HG03432 (cell line): Measurements from ENCODE around the gene CCDC91.

Experiments
- ATAC-seq: cut with Tn5 transposase; IDR thresholded peaks from one replicate; pipeline ENCODE4 v1.9.1; 2021; ENCODE audit warnings: mild to moderate bottlenecking, moderate library complexity; ENCODE audit not compliant: unreplicated experiment

CCDC91 gene, protein sequence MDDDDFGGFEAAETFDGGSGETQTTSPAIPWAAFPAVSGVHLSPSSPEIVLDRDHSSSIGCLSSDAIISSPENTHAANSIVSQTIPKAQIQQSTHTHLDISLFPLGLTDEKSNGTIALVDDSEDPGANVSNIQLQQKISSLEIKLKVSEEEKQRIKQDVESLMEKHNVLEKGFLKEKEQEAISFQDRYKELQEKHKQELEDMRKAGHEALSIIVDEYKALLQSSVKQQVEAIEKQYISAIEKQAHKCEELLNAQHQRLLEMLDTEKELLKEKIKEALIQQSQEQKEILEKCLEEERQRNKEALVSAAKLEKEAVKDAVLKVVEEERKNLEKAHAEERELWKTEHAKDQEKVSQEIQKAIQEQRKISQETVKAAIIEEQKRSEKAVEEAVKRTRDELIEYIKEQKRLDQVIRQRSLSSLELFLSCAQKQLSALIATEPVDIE

DNA sequence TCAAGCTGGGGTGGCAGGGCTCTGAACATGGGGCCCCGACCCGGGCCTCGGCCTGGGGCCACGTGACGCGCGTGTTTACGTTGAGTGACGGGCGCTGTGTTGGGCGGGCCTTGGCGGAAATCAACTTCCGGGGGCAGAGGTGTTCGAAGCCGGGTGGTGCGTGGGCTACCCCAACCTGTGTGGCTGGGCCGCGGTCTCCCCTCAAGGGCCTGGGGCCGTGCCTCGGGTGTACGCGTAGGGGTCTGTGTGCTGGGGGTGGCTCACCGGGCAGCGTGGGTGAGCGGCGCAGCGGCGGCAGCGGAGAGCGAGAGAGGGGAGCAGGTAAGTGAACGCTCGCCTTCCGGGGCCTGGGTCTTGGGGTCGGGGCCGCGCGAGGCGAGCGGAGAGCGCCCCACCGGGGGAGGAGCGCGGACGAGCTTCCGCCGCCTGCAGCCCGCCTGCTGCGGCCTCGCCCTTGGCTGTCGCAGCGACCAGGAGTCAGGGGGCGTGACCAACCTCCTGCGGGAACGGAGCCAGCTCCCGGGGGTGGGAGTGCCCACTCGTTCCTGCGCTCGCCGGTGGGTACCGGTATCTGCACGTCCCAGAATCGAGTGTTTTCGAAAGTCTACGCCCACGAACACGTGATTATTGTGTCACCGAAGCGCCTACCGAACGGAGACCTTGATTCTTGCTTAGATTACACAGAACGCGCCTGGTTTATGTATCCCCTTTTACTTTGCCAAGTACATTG, at the start of gene CCDC91:
Gene CCDC91 (plus strand): TSS at position 136 of the 730 bp plus-strand sequence. CDS start 66,760 bp downstream, outside the sequence.
- ATAC-seq: peak; percentile 94

DNA sequence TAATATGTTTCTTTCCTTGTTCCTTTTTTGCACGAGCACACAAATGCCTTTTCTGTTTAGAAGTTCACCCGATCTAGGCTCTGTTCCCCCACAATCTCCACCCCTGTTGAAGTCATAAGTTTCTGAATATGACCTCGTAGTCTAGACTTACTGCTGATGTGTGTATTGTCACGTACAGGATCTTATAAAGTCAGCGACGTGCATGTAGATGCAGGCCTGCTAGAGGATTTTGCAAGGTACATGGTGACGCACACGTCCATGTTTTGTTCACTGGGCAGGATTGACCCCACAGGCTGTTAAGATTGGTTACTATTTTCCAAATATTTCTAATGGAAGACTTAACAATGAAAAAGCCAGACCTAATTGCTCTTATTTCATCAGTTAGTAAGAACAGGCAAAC, 46.2 kb upstream of the CCDC91 start:
- ATAC-seq: no peak

DNA sequence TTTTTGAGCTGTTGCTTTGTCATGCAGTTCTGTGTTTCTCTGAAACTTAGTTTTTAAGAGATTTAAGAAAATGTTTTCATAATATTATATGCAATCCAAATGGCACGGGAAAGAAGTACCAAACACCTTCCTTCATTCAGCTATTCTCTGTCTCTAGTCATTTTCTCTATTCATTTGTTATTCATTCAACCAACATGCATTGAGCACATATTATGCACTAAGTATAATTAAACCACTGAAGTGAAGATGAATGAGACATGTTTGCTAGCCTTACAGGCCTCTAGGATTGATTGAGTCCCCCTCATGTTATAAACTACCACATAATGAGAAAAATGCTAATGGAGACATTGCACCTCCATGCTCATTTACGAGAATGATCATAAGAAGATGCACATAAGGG, 45.7 kb upstream of the CCDC91 start:
- no peak for ATAC-seq

DNA sequence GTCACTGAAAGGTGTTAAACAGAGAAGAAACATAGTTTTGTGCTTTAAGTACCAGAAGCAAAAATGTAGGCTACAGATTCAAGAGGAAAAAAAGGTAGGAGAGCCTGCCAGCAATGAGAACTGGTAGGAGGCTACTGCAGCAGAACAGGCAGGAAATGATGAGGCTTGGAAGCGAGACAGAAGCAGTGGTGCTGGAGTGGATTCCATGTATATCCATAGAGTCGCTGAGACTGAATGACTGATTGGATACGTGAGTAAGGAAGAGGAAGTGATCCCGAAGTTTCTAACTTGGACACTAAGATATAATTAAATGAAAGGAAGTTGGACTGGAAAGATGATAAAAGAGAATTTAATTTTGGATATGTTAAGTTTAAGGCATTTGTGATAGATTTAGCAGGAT, 45.0 kb upstream of the CCDC91 start:
- no peak for ATAC-seq

DNA sequence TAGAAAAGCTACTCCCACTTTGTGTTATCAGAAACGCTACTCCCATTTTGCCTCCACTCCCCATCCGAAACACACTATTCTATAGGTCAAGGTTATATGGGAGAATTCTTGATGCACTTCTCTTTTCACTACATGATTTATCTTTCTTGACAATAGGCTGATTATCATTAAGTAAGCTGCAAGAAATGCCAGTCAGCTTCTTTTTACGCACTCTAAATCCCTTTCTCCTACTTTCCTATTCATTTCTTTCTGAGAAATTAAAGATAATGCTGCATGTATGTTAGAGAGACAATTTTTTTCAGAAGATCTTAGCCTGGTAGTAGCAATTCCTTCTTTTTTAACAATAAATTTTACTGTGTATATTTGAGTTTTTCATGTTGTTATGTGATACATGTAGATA, 41.0 kb upstream of the CCDC91 start:
- ATAC-seq: no peak

DNA sequence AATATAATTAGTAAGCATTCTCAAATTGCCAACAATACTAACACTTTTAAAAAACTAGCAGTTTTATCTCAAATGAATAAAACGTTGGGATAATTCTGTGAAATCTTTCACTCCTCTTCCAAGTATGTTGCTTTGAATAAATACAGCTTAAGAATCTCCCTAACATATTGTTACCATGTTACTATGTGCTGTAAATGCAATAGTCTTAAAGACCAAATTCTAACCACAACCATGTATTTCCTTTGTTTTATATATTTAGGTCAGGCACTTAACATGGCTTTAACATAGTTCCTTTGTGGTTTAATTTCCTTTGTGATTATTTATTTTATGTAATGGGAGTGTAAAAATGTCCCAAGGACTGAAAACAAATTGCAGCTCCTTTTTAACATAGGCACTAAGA, 33.9 kb upstream of the CCDC91 start:
- no peak for ATAC-seq

DNA sequence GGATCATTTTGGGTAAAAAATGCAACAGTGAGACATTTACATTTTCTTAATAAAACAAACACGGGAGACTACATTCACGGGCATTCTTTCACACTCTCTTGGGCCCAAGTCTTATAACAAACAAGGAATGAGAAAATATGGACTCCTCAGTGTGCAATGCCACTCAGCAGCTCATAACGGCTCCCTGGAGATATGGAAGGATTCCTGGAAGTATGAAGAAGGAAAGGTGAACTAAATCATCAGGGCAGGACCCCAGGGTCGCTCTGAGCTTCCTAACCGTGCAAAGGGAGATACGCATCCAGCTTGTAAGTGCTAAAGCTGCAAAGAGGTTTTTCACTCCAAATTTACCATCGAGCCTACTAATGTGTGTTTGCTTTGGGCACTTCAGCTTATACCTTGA, 33.5 kb upstream of the CCDC91 start:
- ATAC-seq: no peak

DNA sequence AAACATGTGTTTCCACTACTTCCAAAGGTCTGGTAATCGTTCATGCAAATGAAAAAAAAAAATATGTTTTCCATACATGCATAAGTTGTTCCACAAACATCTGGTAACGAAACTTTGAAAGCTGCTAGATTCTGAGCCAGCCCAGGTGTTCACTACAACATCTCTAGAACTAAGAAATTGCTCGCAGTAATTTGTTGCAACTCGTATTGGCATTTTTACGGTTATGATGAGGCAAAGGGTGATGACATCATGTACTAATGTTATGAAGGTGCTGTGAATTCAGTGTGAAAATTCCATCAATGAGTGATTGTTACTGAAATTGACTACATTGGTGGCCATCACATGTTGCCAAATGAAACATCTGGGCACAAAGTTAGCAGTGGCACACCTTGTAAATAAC, 31.9 kb upstream of the CCDC91 start:
- ATAC-seq: no peak

DNA sequence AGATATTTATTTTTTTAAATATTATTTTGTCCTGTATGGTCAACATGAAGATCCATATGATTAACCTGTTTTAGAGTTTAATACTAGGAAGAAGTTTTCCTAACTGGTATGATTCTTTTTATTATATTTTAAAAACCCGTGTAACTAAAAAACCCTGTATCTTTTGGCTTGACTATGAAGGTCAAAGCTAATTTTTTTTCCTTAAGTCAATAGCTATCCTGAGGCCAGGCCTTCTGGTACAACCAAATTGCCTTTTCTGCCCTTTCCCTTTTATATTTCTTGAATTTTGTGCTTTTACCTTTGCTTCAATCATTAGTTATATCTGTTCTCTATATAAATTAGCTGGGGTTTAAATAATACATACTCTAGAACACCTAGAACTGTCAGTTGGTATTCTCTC, 30.6 kb upstream of the CCDC91 start:
- ATAC-seq: no peak

DNA sequence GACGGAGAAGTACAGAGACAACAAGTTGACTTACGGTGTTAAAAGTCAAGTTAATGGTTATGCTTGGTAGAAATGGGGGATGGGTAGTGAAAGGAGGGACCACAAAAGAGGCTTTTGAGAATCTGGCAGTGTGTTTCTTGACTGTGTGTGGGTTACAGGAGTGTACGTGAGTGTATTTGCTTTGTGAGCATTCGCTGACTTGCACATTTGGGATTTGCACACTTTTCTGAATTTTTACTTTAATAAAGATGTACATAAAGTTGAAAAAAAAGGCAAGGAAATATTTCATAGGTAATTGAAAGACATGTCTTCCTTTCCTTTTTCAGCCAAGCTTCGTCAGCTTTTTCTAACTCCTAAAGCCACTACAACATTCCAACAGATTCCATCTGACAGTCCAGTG, 28.6 kb upstream of the CCDC91 start:
- no peak for ATAC-seq

DNA sequence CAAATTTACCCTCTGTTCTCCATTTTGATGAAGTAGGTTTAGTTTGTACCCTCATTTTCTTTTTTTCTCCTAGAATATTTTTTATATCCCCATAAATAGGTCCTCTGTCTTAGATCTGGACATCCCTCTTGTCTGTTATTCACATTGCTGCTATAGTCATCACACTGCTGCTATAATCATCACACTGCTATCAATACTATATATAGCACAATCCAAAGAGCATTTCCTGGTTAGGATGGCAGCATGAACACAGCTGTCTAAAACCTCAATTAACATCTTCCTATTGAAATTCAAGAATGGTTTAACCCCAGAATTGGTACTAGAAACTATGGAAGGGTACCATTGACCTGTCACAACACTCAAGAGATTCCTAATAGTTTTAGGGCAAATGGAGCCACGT, 27.6 kb upstream of the CCDC91 start:
- no peak for ATAC-seq

DNA sequence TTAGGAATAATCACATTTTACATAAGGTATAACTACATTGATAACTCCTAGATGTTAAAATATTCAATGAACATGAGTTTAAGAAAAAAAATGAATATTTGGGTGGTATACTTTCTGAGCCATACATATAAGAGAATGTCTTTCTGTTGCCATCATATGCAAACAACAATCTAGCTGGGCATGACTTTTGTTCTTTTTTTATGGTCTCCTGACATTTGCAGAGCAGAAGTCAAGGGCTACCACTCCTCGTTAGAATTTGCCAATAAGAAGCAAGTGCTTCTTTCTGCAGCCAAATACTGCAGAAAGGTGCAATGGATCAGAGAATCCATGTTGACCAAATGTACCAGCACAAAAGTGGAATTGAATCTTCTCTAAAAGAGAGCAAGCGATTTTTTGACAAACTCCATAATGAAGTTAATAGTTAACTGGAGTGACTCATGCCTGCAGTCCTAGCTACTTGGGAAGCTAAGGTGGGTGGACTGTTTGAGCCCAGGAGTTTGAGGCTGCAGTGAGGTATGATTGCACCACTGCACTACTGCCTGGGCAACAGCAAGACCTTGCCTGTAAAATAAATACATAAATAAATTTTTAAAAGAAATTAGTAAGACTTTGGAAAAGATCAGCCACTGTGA, 25.5 kb upstream of the CCDC91 start:
- ATAC-seq: no peak

DNA sequence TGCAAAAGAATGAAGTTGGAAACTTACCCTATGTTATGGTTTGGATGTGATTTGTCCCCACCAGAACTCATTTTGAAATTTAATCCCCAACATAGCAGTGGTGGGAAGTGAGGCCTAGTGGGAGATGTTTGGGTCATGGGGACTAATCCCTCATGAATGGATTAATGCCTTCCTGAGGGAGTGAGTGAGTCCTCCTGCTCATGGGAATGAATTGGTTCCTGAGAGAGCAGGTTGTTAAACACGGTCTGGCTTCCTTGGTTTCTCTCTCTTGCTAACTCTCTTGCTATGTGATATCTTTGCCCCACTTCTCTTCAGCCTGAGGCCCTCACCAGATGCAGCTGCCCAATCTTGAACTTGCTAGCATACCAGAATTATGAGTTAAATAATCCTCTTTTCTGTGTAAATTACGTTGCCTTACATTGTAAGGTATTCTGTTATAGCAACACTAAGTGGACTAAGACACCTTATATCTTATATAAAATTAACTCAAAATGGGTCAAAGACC, 22.2 kb upstream of the CCDC91 start:
- no peak for ATAC-seq

DNA sequence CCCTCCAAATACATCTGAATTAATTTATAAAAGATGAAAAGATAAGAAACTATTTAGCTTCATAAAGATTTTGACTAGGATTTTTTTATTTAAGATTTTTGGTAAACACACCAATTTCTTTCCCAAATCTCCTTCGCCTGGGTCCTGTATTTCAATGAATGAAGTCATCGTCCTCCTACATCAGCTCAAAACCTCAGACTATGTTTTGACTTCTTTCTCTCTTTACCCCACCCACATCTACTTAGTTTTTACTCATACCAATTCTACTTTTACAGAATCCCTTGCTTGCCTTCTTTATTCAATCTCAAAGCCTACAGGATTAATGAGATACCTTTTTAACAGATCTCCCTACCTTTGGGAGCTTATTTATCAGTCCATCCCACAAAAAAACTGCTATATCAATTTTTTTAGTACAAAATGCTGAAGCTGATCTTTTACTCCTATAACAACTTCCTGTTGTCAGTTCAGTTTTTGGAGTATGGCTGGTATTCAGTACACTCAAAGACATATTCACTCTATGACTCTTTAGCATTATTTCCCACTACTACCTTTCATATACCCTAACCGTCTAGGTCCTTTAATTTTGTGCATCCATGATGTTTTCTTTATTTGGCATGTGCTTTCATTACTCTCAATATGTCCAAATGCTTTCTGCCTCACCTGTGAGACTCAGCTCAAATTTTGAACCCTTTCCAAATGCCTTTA, 18.7 kb upstream of the CCDC91 start:
- ATAC-seq: no peak

DNA sequence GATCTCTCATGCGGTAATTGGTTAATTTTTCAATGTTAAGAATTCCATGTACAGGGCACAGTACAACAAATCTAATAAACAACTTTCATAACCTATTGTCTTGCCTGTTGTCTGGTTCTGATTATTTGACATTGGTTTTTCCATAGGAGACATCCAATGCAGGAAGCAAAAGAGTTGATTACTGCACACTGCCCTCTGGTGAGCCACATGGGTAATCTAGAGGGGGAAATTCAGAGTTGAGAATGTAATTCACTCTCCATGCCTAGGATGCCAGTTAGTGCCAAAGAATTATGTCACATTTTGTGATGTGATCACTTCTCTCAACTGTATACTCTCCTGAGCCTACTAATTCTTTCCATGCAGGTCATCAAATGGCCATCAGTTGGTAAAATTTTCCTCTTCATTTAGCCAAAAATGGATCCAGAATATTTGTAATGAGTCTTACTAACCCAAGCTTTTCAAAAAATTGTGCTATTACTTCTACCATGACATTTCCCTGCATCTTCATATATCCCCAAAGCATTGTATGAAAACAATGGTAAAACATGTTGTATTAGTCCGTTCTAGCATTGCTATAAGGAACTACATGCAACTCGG, 17.7 kb upstream of the CCDC91 start:
- no peak for ATAC-seq

DNA sequence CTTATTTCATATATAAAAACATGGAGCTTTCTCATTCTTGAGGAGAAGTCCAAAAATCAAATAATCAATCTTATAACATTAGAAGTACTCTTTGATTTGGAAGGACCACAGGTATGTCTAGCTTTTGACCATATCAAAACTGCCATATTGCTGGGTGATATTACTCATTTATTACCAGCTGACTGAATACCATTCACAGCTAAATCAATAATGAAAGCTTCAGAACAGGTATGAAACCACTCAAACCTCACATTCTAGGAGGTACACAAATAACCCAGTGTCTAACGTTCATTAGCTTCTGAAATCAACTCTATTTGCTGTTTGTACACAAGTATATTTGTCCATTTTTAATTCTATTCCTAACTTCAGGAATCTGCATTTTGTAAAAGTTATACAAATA, 16.8 kb upstream of the CCDC91 start:
- ATAC-seq: no peak

DNA sequence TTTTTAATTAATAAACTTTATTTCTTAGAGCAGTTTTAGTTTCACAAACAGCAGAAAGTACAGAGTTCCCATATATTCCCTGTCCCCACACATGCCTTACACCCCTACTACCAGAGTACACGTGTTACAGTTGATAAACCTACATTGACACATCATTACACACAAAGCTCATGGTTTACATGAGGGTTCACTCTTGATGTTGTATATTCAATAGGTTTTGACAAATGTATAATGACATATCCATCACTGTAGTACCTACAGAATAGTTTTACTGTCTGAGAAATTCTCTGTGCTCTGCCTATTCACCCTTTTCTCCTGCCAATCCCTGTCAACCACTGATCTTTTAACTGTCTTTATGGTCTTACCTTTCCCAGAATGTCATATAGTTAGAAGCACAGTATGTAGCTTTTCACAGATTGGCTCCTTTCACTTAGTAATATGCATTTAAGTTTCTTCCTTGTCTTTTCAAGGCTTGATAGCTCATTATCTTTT, 15.1 kb upstream of the CCDC91 start:
- ATAC-seq: no peak

DNA sequence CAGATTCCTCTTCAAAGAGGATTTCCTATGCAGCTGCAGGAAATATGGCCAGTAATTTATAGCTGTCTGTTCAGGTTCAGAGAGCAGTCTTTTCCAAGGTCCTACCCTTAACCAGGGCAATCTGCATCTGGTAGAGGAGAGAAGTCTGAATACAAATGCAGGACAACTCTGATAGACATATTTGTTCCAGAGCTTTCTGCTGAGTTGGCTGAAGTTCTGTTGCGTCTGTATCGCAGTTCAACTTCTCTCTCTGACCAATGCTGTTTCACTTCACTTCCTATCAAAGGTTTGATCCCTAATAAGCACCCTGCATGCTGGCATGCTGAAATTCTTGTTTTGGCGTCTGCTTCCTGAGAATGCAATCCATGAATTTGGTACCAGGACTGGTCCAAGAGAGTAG, 14.0 kb upstream of the CCDC91 start:
- ATAC-seq: no peak

DNA sequence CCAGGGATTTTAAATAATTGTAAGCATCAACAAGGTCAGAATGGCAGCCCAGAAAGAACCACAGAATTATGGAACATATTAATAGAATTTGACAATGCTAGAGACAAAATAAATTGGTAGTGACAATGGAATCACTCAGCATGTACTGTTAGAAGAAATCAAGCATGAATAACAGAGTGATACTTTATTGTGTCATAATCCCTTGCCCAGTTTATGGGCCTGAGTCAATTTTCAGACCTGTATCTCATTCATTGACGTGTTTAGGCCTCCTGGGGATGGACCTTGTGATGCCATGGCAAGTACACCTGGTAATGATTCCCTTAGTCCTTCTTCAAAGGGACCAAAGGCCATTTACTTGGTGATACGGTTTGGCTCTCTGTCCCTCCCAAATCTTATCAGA, 12.8 kb upstream of the CCDC91 start:
- no peak for ATAC-seq

DNA sequence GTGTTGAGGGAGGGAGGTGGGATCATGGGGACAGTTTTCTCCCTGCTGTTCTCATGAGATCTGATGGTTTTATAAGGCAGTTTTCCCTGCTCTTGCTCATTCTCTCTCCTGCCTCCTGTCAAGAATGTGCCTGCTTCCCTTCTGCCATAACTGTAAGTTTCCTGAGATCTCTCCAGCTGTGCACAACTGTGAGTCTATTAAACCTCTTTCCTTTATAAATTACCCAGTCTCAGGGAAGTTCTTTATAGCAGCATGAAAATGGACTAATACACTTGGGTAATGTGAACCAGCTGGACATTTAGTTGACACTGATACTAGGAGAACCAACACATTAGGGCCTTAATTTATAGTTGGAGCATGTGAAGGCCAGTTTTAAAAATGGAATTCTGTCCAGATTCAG, 12.4 kb upstream of the CCDC91 start:
- no peak for ATAC-seq

DNA sequence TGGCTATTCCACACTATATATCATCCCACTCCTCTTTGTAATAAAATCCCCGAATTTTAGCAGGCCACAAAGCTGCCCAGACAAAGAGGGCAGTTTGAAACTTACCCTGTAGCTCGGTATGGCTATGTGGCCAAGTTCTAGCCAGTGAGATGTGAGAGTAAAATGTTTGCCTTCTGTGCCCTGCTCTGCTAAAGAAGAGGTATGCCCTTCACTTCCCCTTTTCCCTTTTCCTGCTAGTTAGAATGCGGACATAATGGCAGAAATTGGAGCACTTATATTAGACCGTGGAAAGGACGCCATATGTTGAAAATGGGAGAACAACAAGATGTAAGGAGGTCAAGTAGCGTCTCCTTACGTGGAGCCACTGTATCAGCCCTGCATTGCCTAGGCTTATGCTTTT, 11.5 kb upstream of the CCDC91 start:
- no peak for ATAC-seq
